ENCODE results near the gene TIMM50. TPM values are rescaled to one million over a fixed set of nuclear protein-coding genes. Genes with fewer than 3 reads are reported as not detected.

TIMM50 gene
- total and polyA plus RNA-seq, 2 of the 13 experiments (the other 11 are each of a cell fraction or from before 2014, with no cell fraction given): 91.1 to 92.5 TPM

GRCh38 chr19:39502640-39503417 is 22.2 kb downstream of the TIMM50 start (continued):
- TF ChIP-seq MLXIP (CRISPR knock-in tag; IDR thresholded peaks at IDR 0.05; ENCODE audit: borderline replicate concordance) (peak; percentile 93), PRDM10 (CRISPR knock-in tag; IDR thresholded peaks at IDR 0.05; ENCODE audit: low read depth) (no peak), ZBTB14 (CRISPR knock-in tag; IDR thresholded peaks at IDR 0.05) (peak; percentile 99), PCBP1 (IDR thresholded peaks at IDR 0.05; ENCODE audit: borderline replicate concordance, low read depth, low read length) (no peak), HOXA5 (CRISPR knock-in tag; IDR thresholded peaks at IDR 0.05) (0 out of 2 replicates have a peak, but pooled peaks have one; percentile 50), ZNF124 (CRISPR knock-in tag; IDR thresholded peaks at IDR 0.05) (peak; percentile 38; the same call in 1 of the 2 replicates), ZIK1 (CRISPR knock-in tag; IDR thresholded peaks at IDR 0.05; ENCODE audit: borderline replicate concordance, low read depth) (peak; percentile 100), ZNF121 (CRISPR knock-in tag; IDR thresholded peaks at IDR 0.05) (no peak; the same call in 1 of the 2 replicates), ZNF251 (CRISPR knock-in tag; IDR thresholded peaks at IDR 0.05) (peak; percentile 96), PATZ1 (CRISPR knock-in tag; IDR thresholded peaks at IDR 0.05) (no peak), ZNF136 (CRISPR knock-in tag; IDR thresholded peaks at IDR 0.05; ENCODE audit: low read depth) (0 out of 2 replicates have a peak, but pooled peaks have one; percentile 32), TCF12 (IDR thresholded peaks at IDR 0.05) (no peak), TCF12 (CRISPR knock-in tag; IDR thresholded peaks at IDR 0.05) (peak; percentile 65; the same call in 1 of the 2 replicates), MLX (CRISPR knock-in tag; IDR thresholded peaks at IDR 0.05) (peak; percentile 46; the same call in 1 of the 2 replicates), MTA1 (CRISPR knock-in tag; IDR thresholded peaks at IDR 0.05; ENCODE audit: borderline replicate concordance) (peak; percentile 75)

Data from HepG2 (cell line).